PC-3 (cell line): ENCODE measurements around the gene PKNOX2. TPM values are rescaled to one million over a fixed set of nuclear protein-coding genes. Genes with fewer than 3 reads are reported as not detected.

Experiments used
- ATAC-seq: fragments of 200-7000 bp; cut with Tn5 transposase; 2 replicates; pipeline ENCODE4 v1.9.1; 2020; ENCODE audit warnings: mild to moderate bottlenecking, moderate library complexity
- BruUV-seq: library from RNA; stranded (reverse); fragments of 400-500 nt; replicated peaks from 2 replicates; lab custom pipeline; 2021; lab: Mats Ljungman, UMichigan
- CTCF ChIA-PET: fragments of 300-600 bp; sonication (Branson Sonifier 250); formaldehyde crosslinking; loops from one replicate; lab custom pipeline; 2022; ENCODE audit warnings: antibody characterized with exemption; lab: Charles Lee
- POLR2A ChIA-PET: fragments of 300-600 bp; sonication (Branson Sonifier 250); formaldehyde crosslinking; loops from one replicate; lab custom pipeline; 2022; ENCODE audit warnings: antibody characterized with exemption; ENCODE audit not compliant: unreplicated experiment; lab: Charles Lee
- DNase-seq: peaks from one replicate; pipeline ENCODE4 v3.0.0-alpha.2; 2015
- H2AFZ ChIP-seq: fragments of 300-600 bp; sonication (generic); 2 replicates; pipeline ENCODE4 v1.6.0; 2016; ENCODE audit warnings: antibody characterized with exemption, low read length
- H3F3A ChIP-seq: fragments of 300-600 bp; sonication (generic); one replicate; pipeline ENCODE4 v1.6.0; 2017; ENCODE audit warnings: antibody characterized with exemption, low read length, control low read depth, mild to moderate bottlenecking; ENCODE audit not compliant: unreplicated experiment
- H3K27ac ChIP-seq: fragments of 300-600 bp; sonication (generic); 2 replicates; pipeline ENCODE4 v1.5.1; 2016; ENCODE audit warnings: mild to moderate bottlenecking, low read length
- H3K27me3 ChIP-seq: fragments of 300-600 bp; sonication (generic); 2 replicates; pipeline ENCODE4 v1.6.1; 2016; ENCODE audit warnings: low read length, mixed read lengths
- H3K36me3 ChIP-seq: fragments of 300-600 bp; sonication (generic); 2 replicates; pipeline ENCODE4 v1.6.1; 2016; ENCODE audit warnings: low read depth, mixed run types, low read length, mixed read lengths
- H3K4me1 ChIP-seq: fragments of 300-600 bp; sonication (generic); 2 replicates; pipeline ENCODE4 v1.5.1; 2016; ENCODE audit warnings: low read length; ENCODE audit not compliant: insufficient read depth
- H3K4me2 ChIP-seq: fragments of 300-600 bp; sonication (generic); 2 replicates; pipeline ENCODE4 v1.6.0; 2016; ENCODE audit warnings: low read length
- H3K4me3 ChIP-seq: fragments of 300-600 bp; sonication (generic); 2 replicates; pipeline ENCODE4 v1.5.1; 2016; ENCODE audit warnings: mild to moderate bottlenecking, low read length, mixed read lengths
- H3K79me2 ChIP-seq: fragments of 300-600 bp; sonication (generic); 2 replicates; pipeline ENCODE4 v1.6.1; 2017; ENCODE audit warnings: low read length, mixed read lengths
- H3K9ac ChIP-seq: fragments of 300-600 bp; sonication (generic); 2 replicates; pipeline ENCODE4 v1.6.0; 2016; ENCODE audit warnings: mild to moderate bottlenecking, low read length
- H3K9me2 ChIP-seq: fragments of 300-600 bp; sonication (generic); replicated peaks from 2 replicates; pipeline ENCODE4 v1.6.1; 2016; ENCODE audit warnings: mixed run types, low read length, mixed read lengths
- H3K9me3 ChIP-seq: fragments of 300-600 bp; sonication (generic); 2 replicates; pipeline ENCODE4 v1.6.1; 2016; ENCODE audit warnings: low read length, mixed read lengths
- H4K20me1 ChIP-seq: fragments of 300-600 bp; sonication (generic); 2 replicates; pipeline ENCODE4 v1.6.1; 2016; ENCODE audit warnings: low read length, mixed read lengths
- CTCF ChIP-seq: fragments of 300-600 bp; sonication (generic); conservative IDR thresholded peaks from 2 replicates; pipeline ENCODE4 v1.5.1; 2017; ENCODE audit warnings: antibody characterized with exemption, low read depth, mild to moderate bottlenecking, low read length
- EZH2 ChIP-seq: fragments of 300-600 bp; sonication (generic); IDR thresholded peaks from one replicate; pipeline ENCODE4 v1.6.1; 2017; ENCODE audit warnings: antibody characterized with exemption, mild to moderate bottlenecking, low read length; ENCODE audit not compliant: unreplicated experiment
- EZH2phosphoT487 ChIP-seq: fragments of 300-600 bp; sonication (generic); IDR thresholded peaks from 2 replicates; pipeline ENCODE4 v1.6.1; 2018; ENCODE audit warnings: mild to moderate bottlenecking, antibody characterized with exemption, low read length, borderline replicate concordance
- intact Hi-C: fragments of 100-400 bp; cut with micrococcal nuclease; formaldehyde crosslinking; loops from 2 replicates; pipeline ENCODE4 v1.9.0; 2023
- total RNA-seq: library from RNA; depleted of rRNA; stranded (reverse); fragments of >200 nt; gene quantifications from 2 replicates; pipeline ENCODE4 v1.2.3, GENCODE V29; 2014

PKNOX2 gene
- total RNA-seq, 1 experiment from 2014 or later, result not detected

- ChIA-PET POLR2A (no interaction called here), CTCF (no interaction called here)
- H3K9ac ChIP-seq, result no peak overlapping the region
- TF ChIP-seq EZH2 (no peak), EZH2phosphoT487 (no peak), CTCF (no peak)
- no peaks in the 10 kb centered on the region for H3F3A ChIP-seq
- H3K36me3 ChIP-seq, result no peaks in the 10 kb centered on the region
- no peaks in the 10 kb centered on the region for H3K9me3 ChIP-seq
- no peak for ATAC-seq
- H3K27me3 ChIP-seq, result peaks cover 82% of the 10 kb centered on the region
- no peak for DNase-seq
- intact Hi-C loops, result no loop called here
- H4K20me1 ChIP-seq, result no peaks in the 10 kb centered on the region
- H2AFZ ChIP-seq, result no peak overlapping the region
- H3K4me2 ChIP-seq, result no peak overlapping the region
- H3K79me2 ChIP-seq, result no peaks in the 10 kb centered on the region
- no peaks in the 10 kb centered on the region for H3K9me2 ChIP-seq
- no peak overlapping the region for H3K4me3 ChIP-seq
- no peaks in the 10 kb centered on the region for H3K4me1 ChIP-seq
- H3K27ac ChIP-seq, result no peak overlapping the region
- no TSS peak for BruUV-seq
Observed at GRCh38 chr11:125226031-125226430, 61.5 kb downstream of the PKNOX2 start.

GRCh38 chr11:125226706-125227105, 62.2 kb downstream of the PKNOX2 start:
- no peak overlapping the region for H3K9ac ChIP-seq
- H3F3A ChIP-seq, result no peaks in the 10 kb centered on the region
- H3K36me3 ChIP-seq, result no peaks in the 10 kb centered on the region
- no peaks in the 10 kb centered on the region for H3K9me2 ChIP-seq
- no TSS peak for BruUV-seq
- H3K27me3 ChIP-seq, result peaks cover 81% of the 10 kb centered on the region
- intact Hi-C loops, result no loop called here
- H3K79me2 ChIP-seq, result no peaks in the 10 kb centered on the region
- POLR2A ChIA-PET, result no interaction called here
- no peak overlapping the region for H3K4me2 ChIP-seq
- H3K4me3 ChIP-seq, result no peak overlapping the region
- no peak for TF ChIP-seq CTCF
- TF ChIP-seq EZH2, result no peak
- no peak for TF ChIP-seq EZH2phosphoT487
- no peak overlapping the region for H3K27ac ChIP-seq
- no peaks in the 10 kb centered on the region for H3K4me1 ChIP-seq
- ATAC-seq, result no peak
- H3K9me3 ChIP-seq, result no peaks in the 10 kb centered on the region
- DNase-seq, result no peak
- no peaks in the 10 kb centered on the region for H4K20me1 ChIP-seq
- H2AFZ ChIP-seq, result no peak overlapping the region
- CTCF ChIA-PET, result interaction anchor here (0.6 kb wide), 1 partner anchor 117 kb away, joined by 3 read pairs; no protein-coding TSS in a partner anchor

GRCh38 chr11:125227151-125227550, 62.6 kb downstream of the PKNOX2 start:
- Histone ChIP-seq H3K27me3 (peaks cover 81% of the 10 kb centered on the region), H3K27ac (no peak overlapping the region), H3K4me3 (no peak overlapping the region), H3K9ac (no peak overlapping the region), H2AFZ (no peak overlapping the region), H3F3A (no peaks in the 10 kb centered on the region), H3K9me2 (no peaks in the 10 kb centered on the region), H3K36me3 (no peaks in the 10 kb centered on the region), H3K9me3 (no peaks in the 10 kb centered on the region), H3K4me2 (no peak overlapping the region), H3K79me2 (no peaks in the 10 kb centered on the region), H3K4me1 (no peaks in the 10 kb centered on the region), H4K20me1 (no peaks in the 10 kb centered on the region)
- ChIA-PET CTCF (interaction anchor here (0.6 kb wide), 1 partner anchor 116 kb away, joined by 3 read pairs; no protein-coding TSS in a partner anchor), POLR2A (no interaction called here)
- ATAC-seq, result no peak
- no TSS peak for BruUV-seq
- no peak for TF ChIP-seq CTCF
- TF ChIP-seq EZH2, result no peak
- no peak for TF ChIP-seq EZH2phosphoT487
- DNase-seq, result no peak
- intact Hi-C loops, result no loop called here
